GM23338 (cell line): ENCODE data around the gene GCSH. TPM values are rescaled to one million over a fixed set of nuclear protein-coding genes. Genes with fewer than 3 reads are reported as not detected.

Source experiments
- ATAC-seq: fragments of 200-7000 bp; cut with Tn5 transposase; 3 replicates; pipeline ENCODE4 v1.9.1; 2020
- DNase-seq: peaks from one replicate; pipeline ENCODE4 v3.0.0-alpha.2; 2015; ENCODE audit warnings: low spot score
- H2AFZ ChIP-seq: fragments of 200-600 bp; sonication (generic); 2 replicates; pipeline ENCODE4 v1.8.0; 2016; ENCODE audit warnings: antibody characterized with exemption, mild to moderate bottlenecking, moderate library complexity
- H3F3A ChIP-seq: fragments of 200-600 bp; sonication (generic); replicated peaks from 2 replicates; pipeline ENCODE4 v1.8.0; 2017; ENCODE audit warnings: antibody characterized with exemption, mixed run types, low read depth
- H3K27ac ChIP-seq: fragments of 200-600 bp; sonication (generic); 2 replicates; pipeline ENCODE4 v1.6.1; 2016; ENCODE audit warnings: low read depth
- H3K27me3 ChIP-seq: fragments of 200-600 bp; sonication (generic); 2 replicates; pipeline ENCODE4 v1.8.0; 2016; ENCODE audit warnings: mild to moderate bottlenecking, mixed run types, moderate library complexity; ENCODE audit not compliant: insufficient read depth
- H3K36me3 ChIP-seq: fragments of 200-600 bp; sonication (generic); 2 replicates; pipeline ENCODE4 v1.8.0; 2016; ENCODE audit warnings: mild to moderate bottlenecking; ENCODE audit not compliant: insufficient read depth
- H3K4me1 ChIP-seq: fragments of 200-600 bp; sonication (generic); 2 replicates; pipeline ENCODE4 v1.8.0; 2016; ENCODE audit warnings: mild to moderate bottlenecking, moderate library complexity; ENCODE audit not compliant: insufficient read depth
- H3K4me2 ChIP-seq: fragments of 200-600 bp; sonication (generic); 2 replicates; pipeline ENCODE4 v1.7.1; 2017; ENCODE audit warnings: mixed run types
- H3K4me3 ChIP-seq: fragments of 200-600 bp; sonication (generic); 2 replicates; pipeline ENCODE4 v1.6.1; 2016; ENCODE audit warnings: mixed run types
- H3K79me2 ChIP-seq: fragments of 200-600 bp; sonication (generic); replicated peaks from 2 replicates; pipeline ENCODE4 v1.8.0; 2017; ENCODE audit warnings: mild to moderate bottlenecking; ENCODE audit not compliant: insufficient read depth
- H3K9me2 ChIP-seq: fragments of 200-600 bp; sonication (generic); 2 replicates; pipeline ENCODE4 v1.8.0; 2017; ENCODE audit not compliant: insufficient read depth
- H4K20me1 ChIP-seq: fragments of 200-600 bp; sonication (generic); replicated peaks from 2 replicates; pipeline ENCODE4 v1.8.0; 2017; ENCODE audit warnings: mild to moderate bottlenecking; ENCODE audit not compliant: insufficient read depth
- H3K27ac Mint-ChIP-seq: 2 replicates; pipeline ENCODE4 v1.8.0; 2020; ENCODE audit warnings: inconsistent platforms, mild to moderate bottlenecking, moderate library complexity, mixed read lengths
- H3K27me3 Mint-ChIP-seq: 3 replicates; pipeline ENCODE4 v1.8.0; 2022; ENCODE audit warnings: low read depth, mild to moderate bottlenecking, moderate library complexity, mixed read lengths, inconsistent platforms; ENCODE audit not compliant: insufficient read depth, poor library complexity
- H3K36me3 Mint-ChIP-seq: 3 replicates; pipeline ENCODE4 v1.8.0; 2021; ENCODE audit warnings: low read depth, mild to moderate bottlenecking, inconsistent platforms, moderate library complexity, mixed read lengths
- H3K4me1 Mint-ChIP-seq: 3 replicates; pipeline ENCODE4 v1.8.0; 2020; ENCODE audit warnings: mild to moderate bottlenecking, inconsistent platforms, mixed read lengths
- H3K4me3 Mint-ChIP-seq: 3 replicates; pipeline ENCODE4 v1.8.0; 2021; ENCODE audit warnings: moderate library complexity, mild to moderate bottlenecking, inconsistent platforms, mixed read lengths
- H3K9me3 Mint-ChIP-seq: 3 replicates; pipeline ENCODE4 v1.8.0; 2020; ENCODE audit warnings: moderate library complexity, mild to moderate bottlenecking, inconsistent platforms, mixed read lengths
- ETS1 ChIP-seq: IDR thresholded peaks from 2 replicates; pipeline ENCODE4 v1.6.1; 2016; ENCODE audit warnings: antibody characterized with exemption
- EZH2phosphoT487 ChIP-seq: fragments of 200-600 bp; sonication (generic); IDR thresholded peaks from one replicate; pipeline ENCODE4 v1.8.1; 2018; ENCODE audit warnings: antibody characterized with exemption; ENCODE audit not compliant: unreplicated experiment
- JUNB ChIP-seq: IDR thresholded peaks from one replicate; pipeline ENCODE4 v1.6.1; 2016; ENCODE audit warnings: antibody characterized with exemption; ENCODE audit not compliant: unreplicated experiment
- NANOG ChIP-seq: IDR thresholded peaks from 2 replicates; pipeline ENCODE4 v1.6.1; 2016; ENCODE audit warnings: antibody characterized with exemption, borderline replicate concordance
- REST ChIP-seq: IDR thresholded peaks from one replicate; pipeline ENCODE4 v1.6.1; 2018; ENCODE audit warnings: antibody characterized with exemption; ENCODE audit not compliant: unreplicated experiment
- ZNF462 ChIP-seq: fragments of 250-450 bp; sonication (Bioruptor Pico); IDR thresholded peaks from 2 replicates; pipeline ENCODE4 v1.5.0; 2020; ENCODE audit warnings: mild to moderate bottlenecking, moderate library complexity
- polyA plus RNA-seq: library from polyadenylated mRNA; unstranded; fragments of >200 nt; fragmentation: Nextera tagmentation; extraction: Ambion mirVana; gene quantifications from 2 replicates; pipeline ENCODE4 v1.2.1, GENCODE V29; 2016
- total RNA-seq: library from RNA; depleted of rRNA; stranded (reverse); fragments of >200 nt; shearing (Covaris generic); gene quantifications from 2 replicates; pipeline ENCODE4 v1.2.3, GENCODE V29; 2014

Gene GCSH
- total and polyA plus RNA-seq, 2 experiments from 2014 or later, result 118 to 389 TPM

GRCh38 chr16:81117436-81117835 lies 21.2 kb upstream of the GCSH start:
- Histone ChIP-seq H3K4me2 (no peak overlapping the region), H3K79me2 (no peaks in the 10 kb centered on the region), H4K20me1 (no peaks in the 10 kb centered on the region), H3K4me3 (no peak overlapping the region), H3F3A (no peaks in the 10 kb centered on the region), H3K27me3 (no peaks in the 10 kb centered on the region), H3K4me1 (no peaks in the 10 kb centered on the region), H3K9me2 (no peaks in the 10 kb centered on the region), H3K27ac (no peak overlapping the region), H3K36me3 (no peaks in the 10 kb centered on the region), H2AFZ (0 out of 2 replicates have a peak overlapping the region, but pooled peaks have one; percentile 80)
- no peak for TF ChIP-seq NANOG
- no peak for TF ChIP-seq ETS1
- no peak for TF ChIP-seq JUNB
- no peak for TF ChIP-seq REST
- TF ChIP-seq ZNF462 (CRISPR knock-in tag), result no peak
- TF ChIP-seq EZH2phosphoT487, result no peak
- H3K9me3 Mint-ChIP-seq, result peaks cover 2% of the 10 kb centered on the region; the same call in 1 of the 3 replicates
- H3K4me3 Mint-ChIP-seq, result no peak overlapping the region
- H3K27ac Mint-ChIP-seq, result no peak overlapping the region
- DNase-seq (no peak), ATAC-seq (peak; percentile 31; the same call in 2 of the 3 replicates)
- H3K27me3 Mint-ChIP-seq, result peaks cover 3% of the 10 kb centered on the region
- H3K36me3 Mint-ChIP-seq, result no peaks in the 10 kb centered on the region
- H3K4me1 Mint-ChIP-seq, result no peaks in the 10 kb centered on the region
